CD1c-positive myeloid dendritic cell (primary cell): ENCODE measurements around the gene BCL2L13.

Experiments used
- DNase-seq: peaks from one replicate; pipeline ENCODE4 v3.0.0-alpha.2; 2016; ENCODE audit errors: extremely low spot score

The BCL2L13 gene

DNA sequence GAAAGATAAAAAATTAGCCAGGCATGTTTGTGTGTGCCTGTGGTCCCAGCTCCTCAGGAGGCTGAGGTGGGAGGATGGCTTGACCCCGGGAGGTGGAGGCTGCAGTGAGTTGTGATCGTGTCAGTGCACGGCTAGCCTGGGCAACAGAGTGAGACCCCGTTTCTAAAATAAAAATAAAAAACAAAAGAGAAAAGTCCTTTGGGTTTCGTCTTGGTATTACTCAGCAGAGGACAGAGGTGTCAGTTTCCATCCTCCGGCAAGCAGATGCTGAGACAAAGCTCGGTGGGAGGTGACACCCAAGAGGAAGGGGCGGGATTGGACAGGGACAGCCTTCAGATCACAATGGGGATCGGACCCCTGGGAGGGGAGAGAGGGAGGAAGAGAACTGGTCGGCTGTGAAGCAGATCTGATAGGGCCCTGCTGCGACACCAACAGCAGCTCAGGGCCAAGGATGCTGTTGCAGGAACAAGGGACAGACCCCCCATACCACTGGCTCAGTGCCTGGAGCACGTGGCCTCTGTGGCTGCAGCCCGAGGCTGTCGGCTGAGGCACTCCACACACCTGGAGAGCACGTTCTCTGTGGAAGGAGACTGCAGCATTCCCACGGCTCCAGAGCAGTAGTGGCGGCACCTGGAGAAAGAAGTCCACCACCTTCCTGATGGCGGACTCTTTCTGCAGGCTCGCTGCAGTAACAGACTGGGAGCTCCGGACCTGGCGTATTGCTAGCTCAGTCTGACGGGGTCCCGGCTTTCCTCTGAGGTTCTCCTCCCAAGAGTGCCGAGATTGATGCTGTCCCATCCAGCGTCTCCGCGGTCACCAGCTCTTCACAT is 140.9 kb downstream of the BCL2L13 start:
- no peak for DNase-seq

DNA sequence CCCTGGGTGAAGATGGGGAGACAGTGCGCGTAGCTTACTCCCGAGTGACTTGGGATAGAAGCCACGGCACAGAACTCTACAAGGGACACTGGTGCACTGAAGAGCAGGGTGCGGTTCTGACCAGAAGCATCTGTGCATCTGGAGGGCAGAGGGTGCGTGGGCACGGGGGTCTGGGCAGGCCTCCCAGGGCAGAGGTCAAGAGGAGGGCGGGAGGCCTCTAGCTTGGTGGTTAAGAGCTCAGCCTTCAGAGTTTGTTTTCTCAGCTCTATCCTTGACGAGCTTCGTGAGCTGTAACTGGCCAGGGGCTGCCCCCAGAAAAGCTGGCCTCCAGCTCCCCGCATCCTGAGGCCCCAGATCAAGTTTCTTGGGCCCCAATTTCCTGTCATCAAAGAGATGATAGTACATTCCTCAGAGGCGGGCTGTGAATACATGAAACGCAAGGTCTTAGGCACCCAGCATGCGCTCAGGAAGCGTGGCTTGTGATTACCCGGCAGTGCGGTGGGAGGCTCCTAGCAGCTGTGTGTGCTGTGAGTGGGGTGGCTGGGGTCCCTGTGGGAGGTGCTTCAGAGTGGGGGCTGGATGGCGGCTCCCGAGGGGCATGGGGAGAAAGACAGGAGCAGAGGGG is 141.7 kb downstream of the BCL2L13 start:
- no peak for DNase-seq
